Karpas-422 (cell line): Measurements from ENCODE around the gene CORIN. TPM values are rescaled to one million over a fixed set of nuclear protein-coding genes. Genes with fewer than 3 reads are reported as not detected.
"Not testable (repeated sequence)": the region's sequence is repeated elsewhere in the genome, so short reads cannot be mapped to it uniquely, and the experiment has no call there.

Experiments used
- DNase-seq: peaks from one replicate; pipeline ENCODE4 v3.0.0-alpha.2; 2015
- H2AFZ ChIP-seq: fragments of 200-600 bp; sonication (generic); 2 replicates; pipeline ENCODE4 v1.6.1; 2014; ENCODE audit warnings: antibody characterized with exemption, low read length, mixed read lengths
- H3K27ac ChIP-seq: fragments of 200-600 bp; sonication (generic); 2 replicates; pipeline ENCODE4 v1.5.1; 2014; ENCODE audit warnings: mild to moderate bottlenecking, low read length, moderate library complexity
- H3K27me3 ChIP-seq: fragments of 200-600 bp; sonication (generic); 2 replicates; pipeline ENCODE4 v1.6.1; 2014; ENCODE audit warnings: low read length, mixed read lengths
- H3K36me3 ChIP-seq: fragments of 200-600 bp; sonication (generic); 2 replicates; pipeline ENCODE4 v1.6.1; 2014; ENCODE audit warnings: low read length, mixed read lengths; ENCODE audit not compliant: insufficient read depth
- H3K4me1 ChIP-seq: fragments of 200-600 bp; sonication (generic); 2 replicates; pipeline ENCODE4 v1.6.1; 2014; ENCODE audit warnings: mild to moderate bottlenecking, low read length, mixed read lengths
- H3K4me2 ChIP-seq: fragments of 200-600 bp; sonication (generic); 2 replicates; pipeline ENCODE4 v1.6.1; 2014; ENCODE audit warnings: low read length, low read depth, mild to moderate bottlenecking; ENCODE audit not compliant: poor library complexity, severe bottlenecking
- H3K4me3 ChIP-seq: fragments of 200-600 bp; sonication (generic); 2 replicates; pipeline ENCODE4 v1.5.1; 2014; ENCODE audit warnings: mild to moderate bottlenecking, antibody characterized with exemption, low read length, mixed read lengths
- H3K79me2 ChIP-seq: fragments of 200-600 bp; sonication (generic); 2 replicates; pipeline ENCODE4 v1.6.1; 2014; ENCODE audit warnings: mild to moderate bottlenecking, low read length, mixed read lengths
- H3K9ac ChIP-seq: fragments of 200-600 bp; sonication (generic); 2 replicates; pipeline ENCODE4 v1.6.0; 2014; ENCODE audit warnings: low read length
- H3K9me2 ChIP-seq: fragments of 200-600 bp; sonication (generic), shearing (Covaris generic); replicated peaks from 2 replicates; pipeline ENCODE4 v1.6.0; 2014; ENCODE audit warnings: mild to moderate bottlenecking, low read length, moderate library complexity; ENCODE audit not compliant: insufficient read depth
- H3K9me3 ChIP-seq: fragments of 300-700, 200-600 bp; sonication (generic); 2 replicates; pipeline ENCODE4 v1.6.1; 2014; ENCODE audit warnings: low read length, mixed read lengths
- H4K20me1 ChIP-seq: fragments of 200-600 bp; sonication (generic); 2 replicates; pipeline ENCODE4 v1.6.1; 2014; ENCODE audit warnings: mild to moderate bottlenecking, antibody characterized with exemption, low read length, low read depth; ENCODE audit not compliant: insufficient read depth
- total RNA-seq: library from RNA; depleted of rRNA; stranded (reverse); fragments of >200 nt; shearing (Covaris generic); gene quantifications from 2 replicates; pipeline ENCODE4 v1.2.3, GENCODE V29; 2014; ENCODE audit warnings: low replicate concordance

The CORIN gene
- total RNA-seq, 1 experiment from 2014 or later: 2.8 TPM

DNA sequence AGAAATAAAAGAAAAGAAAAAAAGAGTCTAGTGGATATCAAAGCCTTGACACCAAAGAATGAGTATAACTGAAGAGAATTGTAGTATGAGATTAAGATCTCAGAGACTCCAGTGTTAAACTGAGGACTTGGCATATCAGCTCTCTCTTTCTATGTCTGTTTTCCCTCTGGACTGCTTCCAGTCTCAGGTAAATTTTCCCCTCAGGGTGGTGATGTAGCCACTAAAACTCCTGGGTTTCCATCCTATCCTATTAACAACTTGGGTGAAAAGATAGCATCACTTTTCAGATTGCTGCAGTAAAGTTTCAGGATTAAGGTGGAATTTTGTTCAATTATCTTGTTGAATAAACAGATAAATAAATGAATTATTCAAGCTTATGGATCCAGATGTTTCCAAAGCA is 267.1 kb downstream of the CORIN start:
- no peak for DNase-seq
- Histone ChIP-seq H3K36me3 (peaks cover 10% of the 10 kb centered on the region; the same call in 1 of the 2 replicates), H3K9me3 (no peaks in the 10 kb centered on the region), H3K4me2 (no peak overlapping the region), H3K4me1 (no peaks in the 10 kb centered on the region), H3K27ac (no peak overlapping the region), H2AFZ (no peak overlapping the region), H3K9me2 (no peaks in the 10 kb centered on the region), H3K9ac (no peak overlapping the region), H3K27me3 (no peaks in the 10 kb centered on the region), H3K4me3 (no peak overlapping the region), H3K79me2 (no peaks in the 10 kb centered on the region), H4K20me1 (no peaks in the 10 kb centered on the region)

DNA sequence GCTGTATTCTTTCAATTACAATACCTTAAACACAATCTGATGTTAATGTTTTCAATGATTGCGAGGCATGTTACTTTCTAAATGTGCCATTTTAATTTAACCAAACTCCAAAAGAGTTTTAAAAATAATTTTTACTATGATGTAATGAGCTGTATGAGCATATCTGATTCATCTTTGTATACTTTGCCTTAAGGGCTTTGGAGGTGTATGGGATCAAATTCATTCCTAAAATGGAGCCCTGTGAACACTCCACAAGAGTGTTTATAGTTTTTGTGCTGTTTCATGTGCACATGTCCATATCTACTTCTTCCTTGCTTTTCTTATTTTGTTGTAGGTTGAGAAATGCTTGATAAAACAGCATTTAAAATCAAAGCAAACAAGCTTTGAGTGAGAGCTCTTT is 270.4 kb downstream of the CORIN start:
- no peaks in the 10 kb centered on the region for H4K20me1 ChIP-seq
- no peaks in the 10 kb centered on the region for H3K79me2 ChIP-seq
- no peak overlapping the region for H3K9ac ChIP-seq
- no peak overlapping the region for H3K4me2 ChIP-seq
- H3K27me3 ChIP-seq: no peaks in the 10 kb centered on the region
- peaks cover 10% of the 10 kb centered on the region; the same call in 1 of the 2 replicates for H3K36me3 ChIP-seq
- no peak for DNase-seq
- H3K4me3 ChIP-seq: no peak overlapping the region
- H3K27ac ChIP-seq: no peak overlapping the region
- no peak overlapping the region for H2AFZ ChIP-seq
- no peaks in the 10 kb centered on the region for H3K9me2 ChIP-seq
- no peaks in the 10 kb centered on the region for H3K9me3 ChIP-seq
- H3K4me1 ChIP-seq: no peaks in the 10 kb centered on the region

GRCh38 chr4:47566969-47567368 is 270.9 kb downstream of the CORIN start:
- H3K4me2 ChIP-seq: no peak overlapping the region
- no peak overlapping the region for H2AFZ ChIP-seq
- no peaks in the 10 kb centered on the region for H3K27me3 ChIP-seq
- no peaks in the 10 kb centered on the region for H3K9me3 ChIP-seq
- no peak overlapping the region for H3K4me3 ChIP-seq
- no peaks in the 10 kb centered on the region for H3K4me1 ChIP-seq
- H3K9ac ChIP-seq: no peak overlapping the region
- no peaks in the 10 kb centered on the region for H3K79me2 ChIP-seq
- DNase-seq: no peak
- H3K27ac ChIP-seq: no peak overlapping the region
- H3K9me2 ChIP-seq: no peaks in the 10 kb centered on the region
- no peaks in the 10 kb centered on the region for H4K20me1 ChIP-seq
- peaks cover 10% of the 10 kb centered on the region; the same call in 1 of the 2 replicates for H3K36me3 ChIP-seq

GRCh38 chr4:47566566-47566965 is 271.3 kb downstream of the CORIN start:
- Histone ChIP-seq H3K27me3 (no peaks in the 10 kb centered on the region), H3K27ac (no peak overlapping the region), H3K9ac (no peak overlapping the region), H3K4me1 (no peaks in the 10 kb centered on the region), H3K9me2 (no peaks in the 10 kb centered on the region), H3K36me3 (peaks cover 10% of the 10 kb centered on the region; the same call in 1 of the 2 replicates), H3K9me3 (no peaks in the 10 kb centered on the region), H3K4me3 (no peak overlapping the region), H2AFZ (no peak overlapping the region), H3K79me2 (no peaks in the 10 kb centered on the region), H4K20me1 (no peaks in the 10 kb centered on the region), H3K4me2 (no peak overlapping the region)
- no peak for DNase-seq

GRCh38 chr4:47562297-47562696 is 275.6 kb downstream of the CORIN start:
- Histone ChIP-seq H3K4me2 (no peak overlapping the region), H3K9me3 (no peaks in the 10 kb centered on the region), H3K4me3 (no peak overlapping the region), H3K27me3 (no peaks in the 10 kb centered on the region), H3K9ac (no peak overlapping the region), H3K79me2 (no peaks in the 10 kb centered on the region), H2AFZ (no peak overlapping the region), H3K9me2 (no peaks in the 10 kb centered on the region), H3K36me3 (peaks cover 12% of the 10 kb centered on the region; the same call in 1 of the 2 replicates), H3K4me1 (no peaks in the 10 kb centered on the region), H3K27ac (no peak overlapping the region), H4K20me1 (no peaks in the 10 kb centered on the region)
- no peak for DNase-seq

DNA sequence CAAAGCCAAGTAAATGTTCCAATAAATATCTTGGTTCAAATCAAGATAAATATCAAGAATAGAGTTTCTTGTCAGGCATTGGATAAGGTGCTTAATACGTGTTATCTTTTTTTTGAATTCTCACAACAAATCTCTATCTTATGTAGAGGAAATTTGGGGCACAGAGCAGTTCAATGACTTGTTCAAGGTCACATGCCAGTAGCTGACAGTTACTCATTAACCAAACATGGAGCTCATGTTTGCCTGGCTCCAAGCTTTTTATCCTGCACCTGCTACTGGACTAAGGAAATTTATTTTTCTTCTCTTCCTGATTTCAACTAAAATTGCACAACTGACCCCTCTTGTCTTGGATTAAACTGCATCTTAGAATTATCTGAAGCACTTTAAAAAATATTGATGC is 276.5 kb downstream of the CORIN start:
- Histone ChIP-seq H3K4me2 (no peak overlapping the region), H3K4me1 (no peaks in the 10 kb centered on the region), H3K27me3 (no peaks in the 10 kb centered on the region), H3K36me3 (peaks cover 9% of the 10 kb centered on the region; the same call in 1 of the 2 replicates), H3K27ac (no peak overlapping the region), H2AFZ (no peak overlapping the region), H4K20me1 (no peaks in the 10 kb centered on the region), H3K9me3 (no peaks in the 10 kb centered on the region), H3K79me2 (no peaks in the 10 kb centered on the region), H3K4me3 (no peak overlapping the region), H3K9ac (no peak overlapping the region), H3K9me2 (no peaks in the 10 kb centered on the region)
- DNase-seq: no peak

DNA sequence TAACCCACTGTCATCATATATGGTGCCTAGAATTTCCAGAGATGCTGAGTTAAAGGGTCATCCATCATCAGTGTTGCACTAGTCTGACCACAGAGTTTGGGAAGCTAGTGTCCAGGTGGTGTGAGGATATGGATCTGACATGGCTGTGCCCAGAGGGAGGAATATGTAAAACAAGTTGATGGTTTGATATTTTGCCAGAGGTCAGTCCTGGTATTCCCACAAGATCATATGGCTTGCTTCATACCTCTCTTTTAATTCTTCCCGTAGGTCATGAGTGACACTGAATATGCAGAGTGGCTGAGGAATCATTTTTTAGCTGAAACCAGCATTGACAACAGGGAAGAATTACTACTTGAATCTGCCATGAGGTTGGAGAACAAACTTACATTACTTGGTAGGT is 277.2 kb downstream of the CORIN start:
- Histone ChIP-seq H3K79me2 (no peaks in the 10 kb centered on the region), H3K27ac (no peak overlapping the region), H3K4me1 (no peaks in the 10 kb centered on the region), H3K27me3 (no peaks in the 10 kb centered on the region), H3K9ac (no peak overlapping the region), H4K20me1 (no peaks in the 10 kb centered on the region), H3K9me2 (no peaks in the 10 kb centered on the region), H3K36me3 (peaks cover 6% of the 10 kb centered on the region; the same call in 1 of the 2 replicates), H3K4me3 (no peak overlapping the region), H3K4me2 (no peak overlapping the region), H2AFZ (no peak overlapping the region), H3K9me3 (no peaks in the 10 kb centered on the region)
- DNase-seq: no peak

- no peaks in the 10 kb centered on the region for H3K27me3 ChIP-seq
- H3K79me2 ChIP-seq: no peaks in the 10 kb centered on the region
- no peak overlapping the region for H2AFZ ChIP-seq
- H3K4me1 ChIP-seq: no peaks in the 10 kb centered on the region
- no peak overlapping the region for H3K9ac ChIP-seq
- H3K9me3 ChIP-seq: no peaks in the 10 kb centered on the region
- no peak overlapping the region for H3K27ac ChIP-seq
- H3K9me2 ChIP-seq: no peaks in the 10 kb centered on the region
- peaks cover 6% of the 10 kb centered on the region; the same call in 1 of the 2 replicates for H3K36me3 ChIP-seq
- no peaks in the 10 kb centered on the region for H4K20me1 ChIP-seq
- no peak overlapping the region for H3K4me3 ChIP-seq
- no peak for DNase-seq
- H3K4me2 ChIP-seq: no peak overlapping the region
Observed at GRCh38 chr4:47557255-47557654, 280.6 kb downstream of the CORIN start.

DNA sequence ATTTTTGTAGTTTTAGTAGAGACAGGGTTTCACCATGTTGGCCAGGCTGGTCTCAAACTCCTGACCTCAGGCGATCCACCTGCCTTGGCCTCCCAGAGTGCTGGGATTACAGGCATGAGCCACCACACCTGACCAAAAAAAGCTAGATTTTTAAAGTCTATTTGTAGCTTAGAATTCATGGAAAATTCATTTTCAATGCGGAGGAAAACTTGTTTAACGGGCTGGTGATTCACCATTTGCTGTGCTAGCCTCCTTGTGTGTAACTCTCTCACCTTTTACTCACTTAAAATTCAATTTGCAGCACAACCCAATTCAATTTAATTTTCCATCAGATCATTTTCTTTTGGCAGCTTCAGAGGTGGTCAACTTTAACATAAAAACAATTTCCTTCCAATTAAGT is 281.9 kb downstream of the CORIN start:
- H3K27ac ChIP-seq, H3K4me1 ChIP-seq, H3K9ac ChIP-seq, H3K27me3 ChIP-seq, H3K4me3 ChIP-seq, H3K9me2 ChIP-seq, H2AFZ ChIP-seq, H3K4me2 ChIP-seq, H4K20me1 ChIP-seq, H3K36me3 ChIP-seq, DNase-seq, H3K79me2 ChIP-seq, H3K9me3 ChIP-seq: not testable (repeated sequence)
